Mesendoderm (in vitro differentiated cells): ENCODE measurements around the gene CACFD1.

Experiments
- DNase-seq: peaks from one replicate; pipeline ENCODE4 v3.0.0; 2013
- H2AK5ac ChIP-seq: 2 replicates; pipeline ENCODE4 v1.6.1; 2013; ENCODE audit warnings: low read length, inconsistent platforms
- H2BK120ac ChIP-seq: 2 replicates; pipeline ENCODE4 v1.6.1; 2013; ENCODE audit warnings: low read depth, mild to moderate bottlenecking, low read length, moderate library complexity, mixed read lengths
- H2BK15ac ChIP-seq: replicated peaks from 2 replicates; pipeline ENCODE4 v1.6.1; 2013; ENCODE audit warnings: low read depth, mild to moderate bottlenecking, moderate library complexity
- H2BK5ac ChIP-seq: 2 replicates; pipeline ENCODE4 v1.6.1; 2013; ENCODE audit warnings: low read length, inconsistent platforms
- H3K18ac ChIP-seq: 2 replicates; pipeline ENCODE4 v1.6.1; 2013; ENCODE audit warnings: mild to moderate bottlenecking, low read length, mixed read lengths
- H3K23ac ChIP-seq: one replicate; pipeline ENCODE4 v1.6.1; 2013; ENCODE audit warnings: low read length
- H3K27ac ChIP-seq: 2 replicates; pipeline ENCODE4 v1.5.1; 2013; ENCODE audit warnings: low read depth, mild to moderate bottlenecking, inconsistent platforms, low read length, moderate library complexity
- H3K27me3 ChIP-seq: 2 replicates; pipeline ENCODE4 v1.6.1; 2013; ENCODE audit warnings: low read length, control low read depth, mild to moderate bottlenecking, inconsistent platforms; ENCODE audit not compliant: insufficient read depth, poor library complexity
- H3K36me3 ChIP-seq: 2 replicates; pipeline ENCODE4 v1.6.1; 2013; ENCODE audit warnings: low read length, inconsistent platforms; ENCODE audit not compliant: control insufficient read depth, insufficient read depth
- H3K4ac ChIP-seq: one replicate; pipeline ENCODE4 v1.6.1; 2013; ENCODE audit warnings: low read depth, mild to moderate bottlenecking, low read length, moderate library complexity
- H3K4me1 ChIP-seq: 2 replicates; pipeline ENCODE4 v1.6.1; 2013; ENCODE audit warnings: low read depth, low read length, inconsistent platforms; ENCODE audit not compliant: control insufficient read depth
- H3K4me2 ChIP-seq: 2 replicates; pipeline ENCODE4 v1.6.1; 2013; ENCODE audit warnings: low read length
- H3K4me3 ChIP-seq: 2 replicates; pipeline ENCODE4 v1.5.1; 2013; ENCODE audit warnings: mild to moderate bottlenecking, low read length
- H3K56ac ChIP-seq: one replicate; pipeline ENCODE4 v1.6.1; 2013; ENCODE audit warnings: low read length
- H3K79me1 ChIP-seq: 2 replicates; pipeline ENCODE4 v1.6.1; 2013; ENCODE audit warnings: low read length, inconsistent platforms
- H3K79me2 ChIP-seq: 2 replicates; pipeline ENCODE4 v1.6.1; 2013; ENCODE audit warnings: mild to moderate bottlenecking, low read length; ENCODE audit not compliant: control insufficient read depth, insufficient read depth
- H3K9ac ChIP-seq: 2 replicates; pipeline ENCODE4 v1.6.1; 2013; ENCODE audit warnings: low read length, inconsistent platforms
- H4K5ac ChIP-seq: one replicate; pipeline ENCODE4 v1.6.1; 2013; ENCODE audit warnings: low read length
- H4K8ac ChIP-seq: one replicate; pipeline ENCODE4 v1.6.1; 2013; ENCODE audit warnings: low read depth, mild to moderate bottlenecking, control low read depth, low read length, moderate library complexity
- WGBS: extraction: QIAGEN DNeasy Blood & Tissue Kit; methylation state at CpG from one replicate; pipeline ENCODE4 v1.1.7; 2013; ENCODE audit warnings: low lambda C conversion rate, missing lambda C conversion rate; ENCODE audit not compliant: insufficient coverage; ENCODE audit errors: extremely low coverage; 5-methylcytosine and 5-hydroxymethylcytosine counted together

CACFD1 gene

DNA sequence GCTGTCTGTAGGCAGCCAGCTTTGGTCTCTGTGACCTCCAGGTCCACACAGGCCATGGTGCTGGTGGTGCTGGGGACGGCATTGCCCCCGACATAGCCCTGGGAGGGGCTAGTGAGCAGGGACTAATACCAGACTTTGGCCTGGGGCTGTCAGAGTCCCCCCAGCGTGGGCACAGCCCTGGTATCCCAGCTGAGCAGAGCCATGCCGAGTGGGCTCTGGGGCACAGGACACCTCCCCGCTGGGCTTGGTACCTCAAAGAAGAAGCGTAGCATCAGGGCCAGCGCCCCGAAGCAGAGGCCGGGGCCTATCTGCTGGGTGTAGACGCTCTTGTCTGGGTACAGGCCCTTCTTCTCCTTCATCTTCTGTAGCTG lies 55.4 kb downstream of the CACFD1 start:
- H3K79me2 ChIP-seq, result no peaks in the 10 kb centered on the region
- H3K56ac ChIP-seq, result no peak overlapping the region
- H3K9ac ChIP-seq, result no peak overlapping the region
- no peak for DNase-seq
- peaks cover 2% of the 10 kb centered on the region for H3K4me1 ChIP-seq
- H3K23ac ChIP-seq, result no peak overlapping the region
- no peak overlapping the region for H3K18ac ChIP-seq
- no peak overlapping the region for H2BK5ac ChIP-seq
- no peak overlapping the region for H2AK5ac ChIP-seq
- no peak overlapping the region for H2BK15ac ChIP-seq
- no peaks in the 10 kb centered on the region for H3K27me3 ChIP-seq
- H3K4ac ChIP-seq, result no peak overlapping the region
- H3K79me1 ChIP-seq, result no peaks in the 10 kb centered on the region
- no peak overlapping the region for H4K8ac ChIP-seq
- no peak overlapping the region for H4K5ac ChIP-seq
- no CpG with 5 or more reads among the region's 10 CpGs for WGBS
- H3K4me3 ChIP-seq, result no peak overlapping the region
- no peaks in the 10 kb centered on the region for H3K36me3 ChIP-seq
- no peak overlapping the region for H2BK120ac ChIP-seq
- H3K27ac ChIP-seq, result no peak overlapping the region
- H3K4me2 ChIP-seq, result no peak overlapping the region

DNA sequence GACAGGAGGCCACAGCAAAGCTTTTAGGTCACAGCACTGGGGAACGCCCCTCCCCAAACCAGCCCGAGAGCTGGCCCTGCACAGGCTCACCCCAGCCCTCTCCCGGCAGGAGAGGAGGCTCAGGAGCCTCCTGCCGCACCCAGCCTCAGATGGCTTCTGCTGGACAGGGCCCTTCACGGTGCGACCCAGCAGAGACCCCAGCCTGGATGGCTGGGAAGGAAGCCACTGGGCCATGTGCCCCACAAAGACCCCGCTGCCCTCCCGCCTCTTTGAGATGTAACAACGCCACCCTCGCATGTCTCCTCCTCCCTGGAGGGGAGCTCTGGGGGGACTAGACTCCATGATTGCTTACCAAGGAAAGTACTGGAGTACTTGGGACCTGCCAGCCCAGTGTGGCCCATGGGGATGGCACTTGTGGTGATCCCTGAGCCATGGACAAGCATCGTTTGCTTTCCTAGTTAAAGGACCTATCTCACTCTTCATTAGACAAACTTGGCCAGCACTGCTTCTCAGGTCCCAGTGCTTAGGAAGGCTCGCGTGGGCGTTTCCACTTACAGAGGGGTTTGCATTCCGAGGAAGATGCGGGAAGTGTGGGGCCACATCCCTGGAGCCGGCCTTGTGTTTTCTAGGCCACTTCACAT lies 56.0 kb downstream of the CACFD1 start:
- no peak overlapping the region for H2BK5ac ChIP-seq
- no peaks in the 10 kb centered on the region for H3K79me2 ChIP-seq
- H2BK15ac ChIP-seq, result no peak overlapping the region
- DNase-seq, result no peak
- H4K5ac ChIP-seq, result no peak overlapping the region
- H2BK120ac ChIP-seq, result no peak overlapping the region
- no peak overlapping the region for H3K9ac ChIP-seq
- H2AK5ac ChIP-seq, result no peak overlapping the region
- H3K27me3 ChIP-seq, result no peaks in the 10 kb centered on the region
- no peak overlapping the region for H3K4me2 ChIP-seq
- no peaks in the 10 kb centered on the region for H3K79me1 ChIP-seq
- H3K4ac ChIP-seq, result no peak overlapping the region
- H3K23ac ChIP-seq, result no peak overlapping the region
- H3K36me3 ChIP-seq, result no peaks in the 10 kb centered on the region
- H3K4me3 ChIP-seq, result no peak overlapping the region
- H3K56ac ChIP-seq, result peak overlapping the region; percentile 34
- no CpG with 5 or more reads among the region's 17 CpGs for WGBS
- H3K18ac ChIP-seq, result no peak overlapping the region
- H3K4me1 ChIP-seq, result peaks cover 2% of the 10 kb centered on the region
- no peak overlapping the region for H3K27ac ChIP-seq
- H4K8ac ChIP-seq, result no peak overlapping the region

DNA sequence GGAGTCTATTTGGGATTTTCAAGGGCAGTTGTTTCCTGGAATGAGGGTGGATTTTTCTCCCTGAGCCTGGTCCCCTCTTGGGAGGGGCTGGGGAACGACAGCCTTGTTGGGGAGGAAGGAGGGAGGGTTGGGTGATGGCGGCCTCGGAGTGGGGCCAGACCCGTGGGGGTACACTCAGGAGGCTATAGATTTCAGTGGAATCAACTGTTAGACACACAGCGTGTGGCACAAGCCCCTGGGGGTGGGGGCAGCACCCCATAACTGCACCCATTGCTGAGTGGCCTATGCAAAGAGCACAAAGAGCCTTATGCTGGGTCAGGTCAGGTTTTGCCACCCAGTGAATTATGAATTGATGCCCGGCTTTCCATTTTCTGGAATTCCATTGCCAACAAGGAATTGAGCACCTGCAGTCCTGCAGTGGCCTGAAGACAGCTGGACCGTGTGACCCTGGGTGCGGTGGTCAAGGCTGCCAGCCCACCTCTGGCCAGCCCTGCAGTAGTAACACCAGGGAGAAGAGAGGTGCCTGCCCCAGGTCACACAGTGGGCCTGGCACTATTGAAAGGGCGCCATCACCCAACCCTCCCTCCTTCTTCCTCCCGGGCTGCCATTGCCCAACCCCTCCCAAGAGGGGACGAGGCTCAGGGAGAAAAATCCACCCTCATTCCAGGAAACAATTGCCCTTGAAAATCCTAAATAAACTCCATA lies 56.6 kb downstream of the CACFD1 start:
- WGBS, result no CpG with 5 or more reads among the region's 11 CpGs
- no peak overlapping the region for H3K4me2 ChIP-seq
- no peak overlapping the region for H2BK15ac ChIP-seq

DNA sequence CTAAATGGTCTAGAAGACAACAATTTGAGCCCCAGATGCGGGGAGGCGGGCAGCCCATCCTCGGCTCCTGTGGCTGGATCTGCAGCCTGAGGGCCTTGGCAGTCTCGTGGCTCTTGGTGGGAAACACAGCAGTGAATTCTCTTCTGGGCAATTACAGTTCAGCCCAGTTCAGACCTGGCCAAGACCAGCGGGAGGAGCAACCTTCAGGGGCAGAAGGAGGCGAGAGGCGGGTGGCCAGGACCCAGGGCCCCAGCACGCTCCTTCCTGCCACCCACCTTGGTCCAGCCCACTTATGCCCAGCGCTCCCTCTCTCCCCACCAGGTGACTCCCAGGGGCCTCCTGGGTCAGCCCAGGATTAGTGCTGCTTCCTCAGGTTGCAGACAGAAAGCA lies 57.2 kb downstream of the CACFD1 start:
- Histone ChIP-seq H3K79me1 (no peaks in the 10 kb centered on the region), H3K27ac (no peak overlapping the region), H3K4me1 (peaks cover 2% of the 10 kb centered on the region), H3K79me2 (no peaks in the 10 kb centered on the region), H3K27me3 (no peaks in the 10 kb centered on the region), H3K36me3 (no peaks in the 10 kb centered on the region), H3K4me3 (no peak overlapping the region), H2BK15ac (no peak overlapping the region), H2BK5ac (no peak overlapping the region), H3K9ac (no peak overlapping the region), H3K56ac (no peak overlapping the region), H2AK5ac (no peak overlapping the region), H2BK120ac (no peak overlapping the region), H3K18ac (no peak overlapping the region), H3K4ac (no peak overlapping the region), H3K23ac (no peak overlapping the region), H3K4me2 (no peak overlapping the region), H4K8ac (no peak overlapping the region), H4K5ac (no peak overlapping the region)
- no peak for DNase-seq
- no CpG with 5 or more reads among the region's 9 CpGs for WGBS

More for the DNA sequence above, 56.6 kb downstream of the CACFD1 start:
- H3K18ac ChIP-seq, result no peak overlapping the region
- no peaks in the 10 kb centered on the region for H3K79me1 ChIP-seq
- no peaks in the 10 kb centered on the region for H3K36me3 ChIP-seq
- H4K5ac ChIP-seq, result no peak overlapping the region
- H3K79me2 ChIP-seq, result no peaks in the 10 kb centered on the region
- H4K8ac ChIP-seq, result no peak overlapping the region
- H3K4ac ChIP-seq, result no peak overlapping the region
- no peak overlapping the region for H3K23ac ChIP-seq
- peaks cover 2% of the 10 kb centered on the region for H3K4me1 ChIP-seq
- no peaks in the 10 kb centered on the region for H3K27me3 ChIP-seq
- no peak overlapping the region for H2AK5ac ChIP-seq
- no peak overlapping the region for H3K9ac ChIP-seq
- H3K27ac ChIP-seq, result no peak overlapping the region
- H2BK5ac ChIP-seq, result no peak overlapping the region
- no peak overlapping the region for H3K56ac ChIP-seq
- no peak overlapping the region for H3K4me3 ChIP-seq
- no peak overlapping the region for H2BK120ac ChIP-seq
- no peak for DNase-seq

DNA sequence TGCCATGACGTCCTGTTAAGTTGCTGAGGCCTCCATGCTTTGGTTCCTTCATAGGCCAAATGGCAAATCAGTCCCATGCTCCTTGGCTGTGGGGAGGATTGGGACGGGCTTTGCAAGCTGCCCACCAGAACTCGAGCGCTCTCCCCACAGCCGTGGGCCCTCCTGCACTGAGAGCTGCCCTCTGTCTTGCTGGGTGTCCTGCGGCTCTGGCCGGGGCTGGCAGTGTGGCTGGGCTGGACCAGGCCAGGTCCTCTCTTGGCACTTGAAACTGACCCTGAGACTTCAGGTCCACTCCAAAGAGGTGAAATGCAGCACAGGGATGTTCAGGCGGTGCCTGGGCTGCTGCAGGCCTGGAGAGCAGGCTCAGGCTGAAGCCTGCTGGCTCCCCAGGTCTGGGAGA lies 57.9 kb downstream of the CACFD1 start:
- H2BK5ac ChIP-seq, result no peak overlapping the region
- no peak overlapping the region for H3K4me3 ChIP-seq
- H4K8ac ChIP-seq, result no peak overlapping the region
- no peaks in the 10 kb centered on the region for H3K36me3 ChIP-seq
- no peak overlapping the region for H2BK120ac ChIP-seq
- no CpG with 5 or more reads among the region's 8 CpGs for WGBS
- no peak overlapping the region for H3K27ac ChIP-seq
- H3K79me1 ChIP-seq, result no peaks in the 10 kb centered on the region
- no peak overlapping the region for H3K23ac ChIP-seq
- H3K9ac ChIP-seq, result no peak overlapping the region
- H3K4ac ChIP-seq, result no peak overlapping the region
- no peak overlapping the region for H4K5ac ChIP-seq
- no peak overlapping the region for H3K56ac ChIP-seq
- no peak overlapping the region for H2AK5ac ChIP-seq
- no peaks in the 10 kb centered on the region for H3K27me3 ChIP-seq
- H3K4me1 ChIP-seq, result peaks cover 2% of the 10 kb centered on the region
- H3K4me2 ChIP-seq, result no peak overlapping the region
- no peak overlapping the region for H3K18ac ChIP-seq
- DNase-seq, result no peak
- H2BK15ac ChIP-seq, result no peak overlapping the region
- no peaks in the 10 kb centered on the region for H3K79me2 ChIP-seq

DNA sequence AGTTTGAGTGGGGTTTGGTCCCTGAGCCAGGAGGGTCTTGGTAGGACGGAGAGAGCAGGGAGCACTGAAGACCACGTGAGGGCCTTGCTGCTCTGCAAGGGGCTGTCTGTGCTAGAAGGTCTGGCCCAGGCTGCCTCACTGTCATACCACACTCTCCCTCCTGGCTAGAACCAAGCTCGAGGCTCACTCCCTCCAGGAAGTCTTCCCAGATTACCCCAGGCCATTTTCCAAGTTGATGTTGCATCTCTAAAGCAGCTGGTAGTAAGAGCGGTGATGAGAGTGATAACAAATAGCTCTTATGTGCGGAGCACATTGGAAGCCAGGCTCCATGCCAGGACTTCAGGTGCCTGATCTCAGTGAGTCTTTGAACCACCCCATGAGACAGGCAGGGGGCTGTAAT lies 58.4 kb downstream of the CACFD1 start:
- Histone ChIP-seq H3K79me1 (no peaks in the 10 kb centered on the region), H3K79me2 (no peaks in the 10 kb centered on the region), H4K8ac (no peak overlapping the region), H3K36me3 (no peaks in the 10 kb centered on the region), H3K56ac (no peak overlapping the region), H3K4me1 (no peaks in the 10 kb centered on the region), H3K23ac (no peak overlapping the region), H3K4ac (no peak overlapping the region), H3K4me2 (no peak overlapping the region), H3K27ac (no peak overlapping the region), H2BK120ac (no peak overlapping the region), H3K9ac (no peak overlapping the region), H2BK15ac (no peak overlapping the region), H3K4me3 (no peak overlapping the region), H4K5ac (no peak overlapping the region), H2BK5ac (no peak overlapping the region), H2AK5ac (no peak overlapping the region), H3K18ac (no peak overlapping the region), H3K27me3 (no peaks in the 10 kb centered on the region)
- no CpG with 5 or more reads among the region's 5 CpGs for WGBS
- DNase-seq, result no peak
